Stimulated activated CD8-positive, alpha-beta memory T cell treated with anti-CD3 and anti-CD28 coated beads, Interleukin-12 subunit alpha, Interleukin-12 subunit beta, amount 100 ng/mL, for 4 hours (primary cell): ENCODE data around the gene FAM174C.

ENCODE experiments used
- DNase-seq: peaks from one replicate; pipeline ENCODE4 v3.0.0-alpha.2; 2020; ENCODE audit warnings: low read depth

The FAM174C gene

GRCh38 chr19:1286487-1287353 lies 11.4 kb downstream of the FAM174C start:
- no peak for DNase-seq

- DNase-seq = no peak
Observed at GRCh38 chr19:1287354-1288225, 12.3 kb downstream of the FAM174C start.

- DNase-seq = no peak
Observed at GRCh38 chr19:1288226-1288612, 12.9 kb downstream of the FAM174C start.

- DNase-seq = no peak
Observed at GRCh38 chr19:1288833-1289685, 13.7 kb downstream of the FAM174C start.

GRCh38 chr19:1289686-1290025 lies 14.3 kb downstream of the FAM174C start:
- DNase-seq = no peak

- DNase-seq = no peak
Observed at GRCh38 chr19:1290196-1290702, 14.9 kb downstream of the FAM174C start.

GRCh38 chr19:1290703-1291651 lies 15.6 kb downstream of the FAM174C start:
- no peak for DNase-seq

GRCh38 chr19:1291761-1292418 lies 16.6 kb downstream of the FAM174C start:
- DNase-seq = no peak

GRCh38 chr19:1292419-1293151 lies 17.3 kb downstream of the FAM174C start:
- DNase-seq = no peak

GRCh38 chr19:1293782-1294604 lies 18.7 kb downstream of the FAM174C start:
- no peak for DNase-seq

GRCh38 chr19:1294688-1295087 lies 19.4 kb downstream of the FAM174C start:
- DNase-seq = no peak

- no peak for DNase-seq
Observed at GRCh38 chr19:1295169-1296012, 20.1 kb downstream of the FAM174C start.

GRCh38 chr19:1296078-1296477 lies 20.7 kb downstream of the FAM174C start:
- no peak for DNase-seq

- DNase-seq = no peak
Observed at GRCh38 chr19:1296575-1297271, 21.4 kb downstream of the FAM174C start.

- DNase-seq = no peak
Observed at GRCh38 chr19:1298235-1298634, 22.9 kb downstream of the FAM174C start.

GRCh38 chr19:1299801-1300200 lies 24.5 kb downstream of the FAM174C start:
- DNase-seq = no peak
